HG03025 (cell line): ENCODE data around the gene EFCAB11.
"Not testable (repeated sequence)": the region's sequence is repeated elsewhere in the genome, so short reads cannot be mapped to it uniquely, and the experiment has no call there.

Experiments
- ATAC-seq: cut with Tn5 transposase; IDR thresholded peaks from one replicate; pipeline ENCODE4 v1.9.1; 2021; ENCODE audit warnings: mild to moderate bottlenecking, moderate library complexity; ENCODE audit not compliant: unreplicated experiment, low FRiP score

EFCAB11 gene

GRCh38 chr14:89881839-89882238 lies 72.7 kb downstream of the EFCAB11 start:
- peak; percentile 74 for ATAC-seq

- not testable (repeated sequence) for ATAC-seq
Observed at GRCh38 chr14:89874091-89874490, 80.4 kb downstream of the EFCAB11 start.

GRCh38 chr14:89870316-89870715 lies 84.2 kb downstream of the EFCAB11 start:
- ATAC-seq = no peak

GRCh38 chr14:89869606-89870005 lies 84.9 kb downstream of the EFCAB11 start:
- ATAC-seq = no peak

GRCh38 chr14:89866458-89866857 lies 88.1 kb downstream of the EFCAB11 start:
- no peak for ATAC-seq

- ATAC-seq = no peak
Observed at GRCh38 chr14:89865153-89865552, 89.4 kb downstream of the EFCAB11 start.

- ATAC-seq = no peak
Observed at GRCh38 chr14:89862856-89863255, 91.7 kb downstream of the EFCAB11 start.

GRCh38 chr14:89861630-89862029 lies 92.9 kb downstream of the EFCAB11 start:
- ATAC-seq = no peak

- no peak for ATAC-seq
Observed at GRCh38 chr14:89858089-89858488, 96.4 kb downstream of the EFCAB11 start.

GRCh38 chr14:89856871-89857345 lies 97.6 kb downstream of the EFCAB11 start:
- ATAC-seq = no peak

- no peak for ATAC-seq
Observed at GRCh38 chr14:89855961-89856656, 98.4 kb downstream of the EFCAB11 start.

GRCh38 chr14:89853936-89854693 lies 100.4 kb downstream of the EFCAB11 start:
- ATAC-seq = no peak

- no peak for ATAC-seq
Observed at GRCh38 chr14:89851106-89851505, 103.4 kb downstream of the EFCAB11 start.

- ATAC-seq = no peak
Observed at GRCh38 chr14:89849931-89850330, 104.6 kb downstream of the EFCAB11 start.

GRCh38 chr14:89848165-89848564 lies 106.4 kb downstream of the EFCAB11 start:
- no peak for ATAC-seq

- ATAC-seq = no peak
Observed at GRCh38 chr14:89845346-89845745, 109.2 kb downstream of the EFCAB11 start.

GRCh38 chr14:89844508-89844907 lies 110.0 kb downstream of the EFCAB11 start:
- no peak for ATAC-seq

- no peak for ATAC-seq
Observed at GRCh38 chr14:89842837-89843236, 111.7 kb downstream of the EFCAB11 start.

GRCh38 chr14:89841851-89842250 lies 112.7 kb downstream of the EFCAB11 start:
- ATAC-seq = no peak

- no peak for ATAC-seq
Observed at GRCh38 chr14:89836830-89837469, 117.6 kb downstream of the EFCAB11 start.

- ATAC-seq = no peak
Observed at GRCh38 chr14:89833661-89834060, 120.9 kb downstream of the EFCAB11 start.
